Liver (tissue), 3 donors: ENCODE data around the gene ACSS1.

Source experiments
- HNF4G ChIP-seq: IDR thresholded peaks from 2 replicates; pipeline ENCODE4 v1.6.1; 2016; ENCODE audit warnings: antibody characterized with exemption
- RAD21 ChIP-seq, 2 donors: IDR thresholded peaks; 2 replicates each; pipeline ENCODE4 v1.6.1; 2016; ENCODE audit warnings: antibody characterized with exemption in 2 of 2, mild to moderate bottlenecking in 2 of 2
- REST ChIP-seq: IDR thresholded peaks from 2 replicates; pipeline ENCODE4 v1.6.1; 2016; ENCODE audit warnings: antibody characterized with exemption, mild to moderate bottlenecking
- SP1 ChIP-seq: IDR thresholded peaks from 2 replicates; pipeline ENCODE4 v1.6.1; 2018; ENCODE audit warnings: antibody characterized with exemption, mild to moderate bottlenecking
- TAF1 ChIP-seq: conservative IDR thresholded peaks from 2 replicates; pipeline ENCODE4 v1.6.1; 2016; ENCODE audit warnings: antibody characterized with exemption, mild to moderate bottlenecking
- YY1 ChIP-seq: IDR thresholded peaks from 2 replicates; pipeline ENCODE4 v1.6.1; 2016; ENCODE audit warnings: antibody characterized with exemption, mild to moderate bottlenecking
- TF ChIP-seq, protein P1 (sequence below): fragments of 150-350 bp; IDR thresholded peaks from 2 replicates; pipeline ENCODE4 v1.5.1; 2017; ENCODE audit warnings: improper control_type of control experiment, low read depth, low read length; ENCODE audit not compliant: missing input control
- TF ChIP-seq, protein P2 (sequence below): IDR thresholded peaks from 2 replicates; pipeline ENCODE4 v1.6.1; 2016; ENCODE audit warnings: antibody characterized with exemption
- donor health status: healthy.
- donor health status: healthy.

DNA sequence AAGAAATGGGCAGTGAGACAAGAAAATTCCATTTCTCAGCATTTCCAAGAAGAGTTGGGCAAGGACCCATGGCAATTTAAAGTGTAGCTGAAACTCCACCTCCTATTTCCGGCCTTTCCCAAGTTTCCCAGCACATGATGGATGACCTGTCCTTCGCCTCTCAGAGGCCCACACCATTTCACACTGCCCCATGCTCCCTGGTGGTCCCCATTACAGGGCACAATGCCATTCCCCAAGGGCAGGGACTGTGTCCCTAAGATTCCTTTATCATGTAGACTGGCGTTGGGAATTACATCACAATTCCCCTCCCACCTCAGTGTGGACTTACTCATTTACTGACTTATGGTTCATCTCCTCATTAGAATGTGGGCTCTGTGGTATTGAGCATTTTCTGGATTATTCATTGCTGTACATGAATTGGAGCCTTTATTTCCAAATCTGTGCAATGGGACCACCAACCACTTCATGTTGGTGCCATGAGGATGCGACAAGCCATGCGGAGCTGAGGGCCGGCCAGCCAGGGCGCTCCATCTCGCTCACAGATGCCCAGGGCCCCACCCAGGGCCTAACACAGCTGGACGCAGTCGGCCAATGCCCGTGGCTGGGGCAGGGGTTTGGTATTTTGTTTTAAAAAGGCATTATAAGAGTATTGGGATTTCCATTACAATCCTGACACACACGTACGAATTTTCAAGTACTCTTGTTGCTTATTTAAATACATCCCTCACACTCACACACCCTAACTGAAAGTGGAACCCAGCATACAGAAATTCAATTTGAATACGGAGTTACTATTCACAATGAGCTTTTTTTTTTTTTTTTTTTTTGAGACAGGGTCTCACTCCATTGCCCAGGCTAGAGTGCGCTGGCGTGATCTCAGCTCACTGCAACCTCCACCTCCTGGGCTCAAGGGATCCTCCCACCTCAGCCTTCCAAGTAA lies 5.4 kb downstream of the ACSS1 start:
- no peak for TF ChIP-seq RAD21 (IDR thresholded peaks at IDR 0.05)
- TF ChIP-seq, protein P1, sequence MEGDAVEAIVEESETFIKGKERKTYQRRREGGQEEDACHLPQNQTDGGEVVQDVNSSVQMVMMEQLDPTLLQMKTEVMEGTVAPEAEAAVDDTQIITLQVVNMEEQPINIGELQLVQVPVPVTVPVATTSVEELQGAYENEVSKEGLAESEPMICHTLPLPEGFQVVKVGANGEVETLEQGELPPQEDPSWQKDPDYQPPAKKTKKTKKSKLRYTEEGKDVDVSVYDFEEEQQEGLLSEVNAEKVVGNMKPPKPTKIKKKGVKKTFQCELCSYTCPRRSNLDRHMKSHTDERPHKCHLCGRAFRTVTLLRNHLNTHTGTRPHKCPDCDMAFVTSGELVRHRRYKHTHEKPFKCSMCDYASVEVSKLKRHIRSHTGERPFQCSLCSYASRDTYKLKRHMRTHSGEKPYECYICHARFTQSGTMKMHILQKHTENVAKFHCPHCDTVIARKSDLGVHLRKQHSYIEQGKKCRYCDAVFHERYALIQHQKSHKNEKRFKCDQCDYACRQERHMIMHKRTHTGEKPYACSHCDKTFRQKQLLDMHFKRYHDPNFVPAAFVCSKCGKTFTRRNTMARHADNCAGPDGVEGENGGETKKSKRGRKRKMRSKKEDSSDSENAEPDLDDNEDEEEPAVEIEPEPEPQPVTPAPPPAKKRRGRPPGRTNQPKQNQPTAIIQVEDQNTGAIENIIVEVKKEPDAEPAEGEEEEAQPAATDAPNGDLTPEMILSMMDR, result no peak
- no peak for TF ChIP-seq REST
- TF ChIP-seq, protein P2, sequence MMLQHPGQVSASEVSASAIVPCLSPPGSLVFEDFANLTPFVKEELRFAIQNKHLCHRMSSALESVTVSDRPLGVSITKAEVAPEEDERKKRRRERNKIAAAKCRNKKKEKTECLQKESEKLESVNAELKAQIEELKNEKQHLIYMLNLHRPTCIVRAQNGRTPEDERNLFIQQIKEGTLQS, result no peak
- no peak for TF ChIP-seq TAF1
- no peak for TF ChIP-seq YY1
- TF ChIP-seq SP1, result peak; percentile 24
- no peak for TF ChIP-seq HNF4G
